Progenitor cell of endocrine pancreas (in vitro differentiated cells): ENCODE measurements around the gene INPP5E. TPM values are rescaled to one million over a fixed set of nuclear protein-coding genes. Genes with fewer than 3 reads are reported as not detected.
A peak's percentile ranks its signal among the peaks of the same experiment; 100 is the strongest.

Source experiments
- DNase-seq: peaks from one replicate; pipeline ENCODE4 v3.0.0; 2021; ENCODE audit warnings: low spot score; ENCODE audit not compliant: unreplicated experiment
- H3K27ac Mint-ChIP-seq: 2 replicates; pipeline ENCODE4 v1.8.0; 2021; ENCODE audit warnings: mild to moderate bottlenecking, moderate library complexity, mixed read lengths
- H3K27me3 Mint-ChIP-seq: 2 replicates; pipeline ENCODE4 v1.8.0; 2021; ENCODE audit warnings: mixed read lengths
- H3K36me3 Mint-ChIP-seq: 2 replicates; pipeline ENCODE4 v1.8.0; 2022; ENCODE audit warnings: mixed read lengths; ENCODE audit not compliant: insufficient read depth
- H3K4me1 Mint-ChIP-seq: 2 replicates; pipeline ENCODE4 v1.8.0; 2021; ENCODE audit warnings: low read depth, mixed read lengths
- H3K4me3 Mint-ChIP-seq: 2 replicates; pipeline ENCODE4 v1.8.0; 2021; ENCODE audit warnings: low read depth, mild to moderate bottlenecking, moderate library complexity, mixed read lengths
- H3K9me3 Mint-ChIP-seq: 2 replicates; pipeline ENCODE4 v1.8.0; 2021; ENCODE audit warnings: low read depth, mixed read lengths
- CTCF ChIP-seq: fragments of 200-600 bp; sonication (generic); IDR thresholded peaks from one replicate; pipeline ENCODE4 v1.5.0; 2021; ENCODE audit warnings: antibody characterized with exemption, mild to moderate bottlenecking; ENCODE audit not compliant: unreplicated experiment
- total RNA-seq: library from RNA; stranded (reverse); gene quantifications from 2 replicates; pipeline ENCODE4 v1.2.1, GENCODE V29; 2021

Gene INPP5E
- total RNA-seq, 1 donor from 2014 or later = 25.1 TPM

- Mint-ChIP-seq H3K9me3 (no peaks in the 10 kb centered on the region), H3K27me3 (no peaks in the 10 kb centered on the region), H3K27ac (no peak overlapping the region), H3K4me3 (no peak overlapping the region), H3K36me3 (peaks cover 15% of the 10 kb centered on the region), H3K4me1 (no peaks in the 10 kb centered on the region)
- no peak for TF ChIP-seq CTCF
- no peak for DNase-seq
Measured at GRCh38 chr9:136418182-136419091, 21.2 kb downstream of the INPP5E start.

GRCh38 chr9:136416914-136417313 lies 22.7 kb downstream of the INPP5E start:
- Mint-ChIP-seq H3K27ac (no peak overlapping the region), H3K36me3 (peaks cover 15% of the 10 kb centered on the region), H3K4me3 (no peak overlapping the region), H3K27me3 (no peaks in the 10 kb centered on the region), H3K4me1 (no peaks in the 10 kb centered on the region), H3K9me3 (no peaks in the 10 kb centered on the region)
- TF ChIP-seq CTCF = no peak
- no peak for DNase-seq

GRCh38 chr9:136416427-136416826 lies 23.2 kb downstream of the INPP5E start:
- Mint-ChIP-seq H3K9me3 (no peaks in the 10 kb centered on the region), H3K27ac (no peak overlapping the region), H3K4me3 (no peak overlapping the region), H3K36me3 (peaks cover 15% of the 10 kb centered on the region), H3K4me1 (peaks cover 2% of the 10 kb centered on the region), H3K27me3 (no peaks in the 10 kb centered on the region)
- DNase-seq = no peak
- TF ChIP-seq CTCF = no peak

- no peak overlapping the region for H3K4me3 Mint-ChIP-seq
- H3K36me3 Mint-ChIP-seq = peaks cover 13% of the 10 kb centered on the region
- no peaks in the 10 kb centered on the region for H3K9me3 Mint-ChIP-seq
- no peaks in the 10 kb centered on the region for H3K27me3 Mint-ChIP-seq
- H3K4me1 Mint-ChIP-seq = peaks cover 18% of the 10 kb centered on the region
- no peak for DNase-seq
- H3K27ac Mint-ChIP-seq = no peak overlapping the region
- no peak for TF ChIP-seq CTCF
Measured at GRCh38 chr9:136412962-136413361, 26.7 kb downstream of the INPP5E start.

- Mint-ChIP-seq H3K9me3 (no peaks in the 10 kb centered on the region), H3K4me1 (peaks cover 18% of the 10 kb centered on the region), H3K36me3 (peaks cover 8% of the 10 kb centered on the region), H3K4me3 (peak overlapping the region; percentile 92), H3K27ac (peak overlapping the region; percentile 98), H3K27me3 (no peaks in the 10 kb centered on the region)
- TF ChIP-seq CTCF = no peak
- no peak for DNase-seq
Measured at GRCh38 chr9:136411378-136411777, 28.3 kb downstream of the INPP5E start.
